ENCODE measurements around the gene RAB8A. TPM values are rescaled to one million over a fixed set of nuclear protein-coding genes. Genes with fewer than 3 reads are reported as not detected.
A peak's percentile ranks its signal among the peaks of the same experiment; 100 is the strongest.

RAB8A gene
- total RNA-seq, 1 experiment from 2014 or later, result 103 TPM

GRCh38 chr19:16077984-16078758 is 33.5 kb upstream of the RAB8A start:
- H2BK120ac ChIP-seq (ENCODE audit: low read depth, low read length, poor library complexity, severe bottlenecking), result peak overlapping the region; percentile 99
- no peak overlapping the region for H4K91ac ChIP-seq (ENCODE audit: insufficient read length, low read depth, low read length)
- H2BK20ac ChIP-seq (ENCODE audit: low read depth, low read length, poor library complexity, severe bottlenecking), result no peak overlapping the region
- Mint-ChIP-seq H3K36me3 (ENCODE audit: insufficient read depth in 1 of 3, low read depth in 3 of 3) (peaks cover 32 to 48% (median 41%) of the 10 kb centered on the region in 3 experiments), H3K27me3 (ENCODE audit: low read depth) (no peaks in the 10 kb centered on the region), H3K4me3 (peak overlapping the region; percentile 85 to 92), H3K9me3 (no peaks in the 10 kb centered on the region; a peak in 1 of 5 replicates), H3K4me1 (peaks cover 36 to 48% of the 10 kb centered on the region in 2 experiments), H3K27ac (peak overlapping the region; percentile 90 to 98 (median 96))
- H3K18ac ChIP-seq (ENCODE audit: insufficient read length, low read depth, low read length), result peak overlapping the region; percentile 89
- H4K20me1 ChIP-seq (ENCODE audit: control insufficient read depth, insufficient read depth, insufficient read length), result no peaks in the 10 kb centered on the region
- H2BK15ac ChIP-seq (ENCODE audit: low read depth, low read length), result no peak overlapping the region
- no peak overlapping the region for H4K8ac ChIP-seq (replicated peaks; ENCODE audit: insufficient read length, low read depth, low read length)
- peaks cover 33% of the 10 kb centered on the region; the same call in 1 of the 2 replicates for H3K79me2 ChIP-seq (ENCODE audit: insufficient read depth, low read length)
- H2BK5ac ChIP-seq (ENCODE audit: insufficient read length, low read length), result no peak overlapping the region
- no peak overlapping the region for H3K23ac ChIP-seq (ENCODE audit: insufficient read length, low read depth, low read length)
- no peak overlapping the region for H2AFZ ChIP-seq (ENCODE audit: low read length)
- no peak overlapping the region for H2BK12ac ChIP-seq (ENCODE audit: insufficient read length, low read depth, low read length)
- H3K27ac ChIP-seq (ENCODE audit: insufficient read length, low read depth, low read length), result peak overlapping the region; percentile 89
- peak overlapping the region; percentile 95; the same call in 1 of the 2 replicates for H3K14ac ChIP-seq (ENCODE audit: insufficient read depth, low read length)
- TF ChIP-seq CTCF (conservative IDR thresholded peaks at IDR 0.05), result no peak
- peak overlapping the region; percentile 66 for H3K4me2 ChIP-seq (ENCODE audit: insufficient read depth, insufficient read length, low read length)
- H2AK5ac ChIP-seq (ENCODE audit: insufficient read length, low read length), result peak overlapping the region; percentile 52
- peaks cover 14% of the 10 kb centered on the region for H3K23me2 ChIP-seq (ENCODE audit: insufficient read length, low read depth, low read length, poor library complexity, severe bottlenecking)
- H3T11ph ChIP-seq (ENCODE audit: low read length), result peak overlapping the region; percentile 3
- H4K5ac ChIP-seq (ENCODE audit: insufficient read length, low read depth, low read length), result peak overlapping the region; percentile 49
- peaks cover 4% of the 10 kb centered on the region for H3K4me1 ChIP-seq (ENCODE audit: insufficient read depth, low read length)
- peak overlapping the region; percentile 23; the same call in 1 of the 2 replicates for H3K4ac ChIP-seq (ENCODE audit: low read depth, low read length)
- no CpG with 5 or more reads among the region's 16 CpGs for WGBS (ENCODE audit: extremely low coverage, insufficient read length, low lambda C conversion rate)
- no peaks in the 10 kb centered on the region for H3K27me3 ChIP-seq (ENCODE audit: insufficient read depth, low read length)
- H3K56ac ChIP-seq (ENCODE audit: insufficient read length, low read depth, low read length), result no peak overlapping the region
- H3K9me3 ChIP-seq (ENCODE audit: control insufficient read depth, low read depth, low read length), result no peaks in the 10 kb centered on the region
- peak overlapping the region; percentile 93 for H3K9ac ChIP-seq (ENCODE audit: extremely low read depth, insufficient read length, low read length)
- no peak for DNase-seq
- H3K79me1 ChIP-seq (ENCODE audit: insufficient read depth, low read depth, low read length, poor library complexity, severe bottlenecking), result no peaks in the 10 kb centered on the region

All from H9 (cell line).